Activated CD4-positive, alpha-beta T cell treated with anti-CD3 and anti-CD28 coated beads for 36 hours (primary cell): ENCODE results near the gene AKR1B15. TPM values are rescaled to one million over a fixed set of nuclear protein-coding genes. Genes with fewer than 3 reads are reported as not detected.

Experiments used
- ATAC-seq: fragments of 200-7000 bp; cut with Tn5 transposase; one replicate; pipeline ENCODE4 v1.10.0; 2021; ENCODE audit warnings: mild to moderate bottlenecking, moderate library complexity
- CTCF ChIA-PET: fragments of 350-600 bp; sonication (Branson Sonifier 250); formaldehyde crosslinking; loops from one replicate; lab custom pipeline; 2021; ENCODE audit warnings: antibody characterized with exemption; lab: Charles Lee
- POLR2A ChIA-PET: fragments of 350-600 bp; sonication (Branson Sonifier 250); formaldehyde crosslinking; loops from one replicate; lab custom pipeline; 2021; ENCODE audit warnings: antibody characterized with exemption, inconsistent platforms; lab: Charles Lee
- DNase-seq: peaks from one replicate; pipeline ENCODE4 v3.0.0-alpha.2; 2020
- H3K27ac Mint-ChIP-seq: one replicate; pipeline ENCODE4 v1.8.0; 2021; ENCODE audit warnings: mixed read lengths
- H3K27me3 Mint-ChIP-seq: one replicate; pipeline ENCODE4 v1.8.0; 2021; ENCODE audit warnings: mixed read lengths
- H3K36me3 Mint-ChIP-seq: one replicate; pipeline ENCODE4 v1.8.0; 2021; ENCODE audit warnings: low read depth, mixed read lengths
- H3K4me1 Mint-ChIP-seq: one replicate; pipeline ENCODE4 v1.8.0; 2021; ENCODE audit warnings: mixed read lengths
- H3K4me3 Mint-ChIP-seq: one replicate; pipeline ENCODE4 v1.8.0; 2021; ENCODE audit warnings: mild to moderate bottlenecking, moderate library complexity, mixed read lengths
- H3K9me3 Mint-ChIP-seq: one replicate; pipeline ENCODE4 v1.8.0; 2021; ENCODE audit warnings: low read depth, mixed read lengths
- intact Hi-C, 2 experiments: fragments of 100-400 bp; cut with DNase I in 1 of 2; cut with micrococcal nuclease in 1 of 2; formaldehyde crosslinking; loops; one replicate each; pipeline versions ENCODE4 v1.14.2 to v1.15.1; 2022 to 2024; cut with DNase I, micrococcal nuclease
- total RNA-seq, 2 experiments: library from RNA; stranded (reverse); gene quantifications; one replicate each; pipeline ENCODE4 v1.2.3, GENCODE V29; 2021

AKR1B15 gene
- total RNA-seq, 2 experiments from 2014 or later: not detected

DNA sequence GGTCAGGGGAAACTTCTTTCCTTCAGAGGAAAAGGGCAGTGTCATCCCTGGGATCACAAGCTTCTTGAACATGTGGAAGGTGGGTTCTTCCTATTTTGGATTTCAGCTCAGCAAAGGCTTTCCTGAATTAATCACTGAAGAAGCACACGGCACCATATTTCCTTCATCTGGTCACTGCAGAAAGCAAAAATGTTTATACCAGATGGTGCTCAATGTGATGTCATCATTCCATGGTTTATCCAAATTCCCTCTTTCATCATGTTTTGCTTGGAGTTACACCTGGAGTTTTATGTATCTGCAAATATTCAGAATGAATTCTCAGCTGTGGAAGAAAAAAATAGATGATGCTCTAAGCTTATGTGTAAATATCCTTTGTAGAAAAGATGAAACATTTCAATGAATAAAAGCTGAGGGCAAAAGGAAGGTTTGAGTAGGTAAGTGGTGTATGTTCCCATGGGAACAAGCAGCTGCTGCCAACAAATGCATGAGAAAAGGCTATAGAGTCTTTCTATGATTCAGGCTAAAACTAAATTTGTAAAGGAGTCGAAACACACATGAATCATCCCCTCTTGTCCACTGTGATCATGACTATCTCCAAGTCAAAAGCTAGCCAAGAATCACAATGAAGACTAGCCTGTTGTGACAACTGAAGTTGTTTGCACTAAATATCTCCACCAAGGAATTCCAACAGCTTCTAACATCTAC lies 70.9 kb downstream of the AKR1B15 start:
- DNase-seq (no peak), ATAC-seq (peak; percentile 33)
- H3K4me3 Mint-ChIP-seq: no peak overlapping the region
- peaks cover 3% of the 10 kb centered on the region for H3K4me1 Mint-ChIP-seq
- ChIA-PET POLR2A (no interaction called here), CTCF (interaction anchor here (0.6 to 2.5 kb wide), 10 partner anchors 12 to 186 kb away, joined by 3 to 8 read pairs (median 4); no protein-coding TSS in a partner anchor)
- H3K27me3 Mint-ChIP-seq: peaks cover 49% of the 10 kb centered on the region
- intact Hi-C loops: no loop called here
- H3K36me3 Mint-ChIP-seq: no peaks in the 10 kb centered on the region
- H3K9me3 Mint-ChIP-seq: no peaks in the 10 kb centered on the region
- H3K27ac Mint-ChIP-seq: no peak overlapping the region

DNA sequence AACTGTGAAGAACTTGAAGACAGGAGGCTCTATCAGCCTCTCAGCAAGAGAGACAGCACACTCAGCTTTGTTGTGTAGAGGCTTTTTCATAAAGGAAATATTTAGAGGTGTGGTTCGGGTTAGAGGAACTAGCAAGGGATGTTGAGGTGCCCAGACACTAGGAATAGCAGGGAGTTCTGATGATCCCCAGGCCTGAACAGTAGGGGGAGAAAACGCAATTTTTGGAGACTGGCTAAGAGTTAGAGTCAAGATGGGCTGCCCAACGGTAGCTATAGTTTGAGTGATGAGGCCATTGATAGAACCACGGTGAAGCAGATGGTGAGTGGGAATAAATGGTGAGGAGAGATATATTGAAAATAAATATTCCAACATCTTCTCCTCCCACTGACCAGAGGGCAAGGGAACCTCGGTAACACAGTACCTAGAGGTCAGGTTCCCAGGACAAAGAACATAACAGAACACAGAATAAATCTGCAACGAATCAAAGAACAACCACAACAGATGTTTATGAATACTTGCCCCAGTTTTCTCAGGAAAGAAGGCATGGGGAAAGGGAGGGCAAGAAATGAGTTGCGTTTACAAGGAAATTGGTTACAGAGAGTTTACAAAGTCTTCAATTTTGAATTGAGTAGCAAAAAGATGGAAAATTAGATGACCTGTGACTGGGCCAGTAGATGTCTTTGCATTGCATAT lies 73.5 kb downstream of the AKR1B15 start:
- Mint-ChIP-seq H3K36me3 (no peaks in the 10 kb centered on the region), H3K9me3 (no peaks in the 10 kb centered on the region), H3K4me3 (no peak overlapping the region), H3K27ac (no peak overlapping the region), H3K27me3 (peaks cover 49% of the 10 kb centered on the region), H3K4me1 (peaks cover 2% of the 10 kb centered on the region)
- DNase-seq (no peak), ATAC-seq (no peak)
- CTCF ChIA-PET: interaction anchor here (0.9 to 1.5 kb wide), 3 partner anchors 12 to 19 kb away, joined by 3 read pairs; no protein-coding TSS in a partner anchor
- intact Hi-C loops: no loop called here
- POLR2A ChIA-PET: no interaction called here

DNA sequence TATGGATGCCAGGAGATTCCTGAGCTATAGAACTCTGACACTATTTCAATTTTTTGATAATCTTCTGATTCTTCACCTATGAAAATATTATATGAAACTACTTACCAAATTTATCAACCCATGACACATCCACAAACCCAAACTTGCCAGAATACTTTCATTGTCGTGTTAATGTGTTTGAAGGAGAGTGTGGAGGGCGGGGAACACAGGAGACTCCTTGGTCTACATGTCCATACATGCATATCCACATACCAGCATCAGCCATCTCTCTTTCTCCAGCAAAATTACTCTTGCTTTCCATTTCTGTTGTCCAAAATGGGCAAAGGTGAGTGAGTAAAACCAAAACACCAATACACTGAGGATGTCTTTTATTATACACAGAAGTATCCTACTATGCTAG lies 74.3 kb downstream of the AKR1B15 start:
- ChIA-PET CTCF (interaction anchor here (0.8 to 1.1 kb wide), 3 partner anchors 15 to 109 kb away, joined by 3 to 5 read pairs (median 3); no protein-coding TSS in a partner anchor), POLR2A (no interaction called here)
- H3K27me3 Mint-ChIP-seq: peaks cover 47% of the 10 kb centered on the region
- H3K4me3 Mint-ChIP-seq: no peak overlapping the region
- ATAC-seq (no peak), DNase-seq (no peak)
- no peak overlapping the region for H3K27ac Mint-ChIP-seq
- H3K4me1 Mint-ChIP-seq: peaks cover 2% of the 10 kb centered on the region
- H3K9me3 Mint-ChIP-seq: no peaks in the 10 kb centered on the region
- intact Hi-C loops: no loop called here
- H3K36me3 Mint-ChIP-seq: no peaks in the 10 kb centered on the region

DNA sequence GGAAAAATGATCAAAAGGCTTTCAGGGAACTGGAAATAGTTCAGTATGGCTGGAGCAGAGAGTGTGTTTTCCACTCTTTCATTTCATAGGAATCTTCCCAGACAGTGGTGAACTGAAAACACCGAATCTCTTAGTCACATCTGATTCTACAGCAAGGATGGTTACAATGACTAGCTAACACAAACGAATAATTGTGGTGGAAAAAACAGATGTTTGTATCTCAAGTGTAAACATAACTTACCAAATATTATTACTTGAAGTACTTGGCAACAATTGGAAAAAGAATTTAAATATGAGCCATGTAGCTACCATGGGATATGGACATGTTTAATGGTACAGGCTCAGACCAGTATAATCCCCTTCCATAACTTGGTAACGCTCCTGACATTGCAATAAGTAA lies 76.6 kb downstream of the AKR1B15 start:
- ATAC-seq: no peak
- intact Hi-C loops: no loop called here
- Mint-ChIP-seq H3K4me3 (no peak overlapping the region), H3K27me3 (peaks cover 43% of the 10 kb centered on the region), H3K36me3 (no peaks in the 10 kb centered on the region), H3K9me3 (no peaks in the 10 kb centered on the region), H3K27ac (no peak overlapping the region), H3K4me1 (peaks cover 2% of the 10 kb centered on the region)
- CTCF ChIA-PET: interaction anchor here (0.9 to 2.1 kb wide), 3 partner anchors 18 to 126 kb away, joined by 3 to 6 read pairs (median 3); no protein-coding TSS in a partner anchor
- no peak for DNase-seq
- POLR2A ChIA-PET: no interaction called here

DNA sequence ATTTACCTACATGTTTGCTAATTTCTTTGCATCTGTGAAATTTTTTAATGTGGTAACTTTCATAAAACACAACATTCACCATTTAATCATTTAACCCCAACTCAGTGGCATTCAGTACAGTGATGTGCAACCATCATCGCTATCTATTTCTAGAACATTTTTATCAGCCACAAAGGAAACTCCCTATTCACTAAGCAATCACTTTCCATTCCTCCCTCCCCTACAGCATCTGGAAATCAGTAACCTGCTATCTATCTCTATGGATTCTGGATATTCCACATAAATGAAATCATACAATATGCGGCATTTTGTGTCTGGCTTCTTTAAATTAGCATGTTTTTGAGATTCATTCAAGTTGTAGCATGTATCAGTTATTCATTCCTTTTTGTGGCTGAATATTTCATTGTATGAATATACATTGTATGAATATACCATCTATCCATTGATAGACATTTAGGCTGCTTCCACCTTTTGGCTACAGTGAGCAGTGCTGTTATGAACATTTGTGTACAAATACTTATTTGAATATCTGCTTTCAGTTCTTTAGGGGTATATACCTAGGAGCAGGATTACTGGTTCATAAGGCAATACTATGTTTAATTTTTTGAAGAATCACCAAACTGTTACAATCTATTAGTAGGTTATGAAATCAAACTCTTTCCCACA lies 78.3 kb downstream of the AKR1B15 start:
- Mint-ChIP-seq H3K36me3 (no peaks in the 10 kb centered on the region), H3K27ac (no peak overlapping the region), H3K4me3 (no peak overlapping the region), H3K27me3 (peaks cover 37% of the 10 kb centered on the region), H3K4me1 (peaks cover 2% of the 10 kb centered on the region), H3K9me3 (no peaks in the 10 kb centered on the region)
- ChIA-PET CTCF (interaction anchor here (0.6 to 1.1 kb wide), 2 partner anchors 19 to 131 kb away, joined by 5 read pairs; no protein-coding TSS in a partner anchor), POLR2A (no interaction called here)
- ATAC-seq (peak; percentile 26), DNase-seq (no peak)
- intact Hi-C loops: no loop called here

DNA sequence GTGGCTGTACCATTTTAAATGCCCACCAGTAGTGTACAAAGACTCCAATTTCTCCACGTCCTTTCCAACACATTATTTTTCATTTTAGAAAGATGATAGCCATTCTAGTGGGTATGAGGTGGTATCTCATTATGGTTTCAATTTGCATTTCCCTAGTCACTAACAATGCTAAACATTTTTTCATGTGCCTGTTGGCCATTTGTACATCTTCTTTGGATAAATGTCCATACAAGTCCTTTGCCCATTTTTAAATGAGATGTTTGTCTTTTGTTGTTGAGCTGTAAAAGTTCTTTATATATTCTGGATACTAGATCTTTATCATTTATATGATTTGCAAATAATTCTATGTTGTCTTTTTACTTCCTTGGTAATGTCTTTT lies 78.9 kb downstream of the AKR1B15 start:
- no peaks in the 10 kb centered on the region for H3K9me3 Mint-ChIP-seq
- ATAC-seq: no peak
- POLR2A ChIA-PET: no interaction called here
- DNase-seq: no peak
- intact Hi-C loops: no loop called here
- no peak overlapping the region for H3K4me3 Mint-ChIP-seq
- no peaks in the 10 kb centered on the region for H3K36me3 Mint-ChIP-seq
- H3K27ac Mint-ChIP-seq: no peak overlapping the region
- CTCF ChIA-PET: interaction anchor here (1.0 to 1.1 kb wide), 2 partner anchors 18 to 20 kb away, joined by 3 to 5 read pairs; partner anchors contain the start of gene BPGM
- peaks cover 33% of the 10 kb centered on the region for H3K27me3 Mint-ChIP-seq
- peaks cover 2% of the 10 kb centered on the region for H3K4me1 Mint-ChIP-seq

DNA sequence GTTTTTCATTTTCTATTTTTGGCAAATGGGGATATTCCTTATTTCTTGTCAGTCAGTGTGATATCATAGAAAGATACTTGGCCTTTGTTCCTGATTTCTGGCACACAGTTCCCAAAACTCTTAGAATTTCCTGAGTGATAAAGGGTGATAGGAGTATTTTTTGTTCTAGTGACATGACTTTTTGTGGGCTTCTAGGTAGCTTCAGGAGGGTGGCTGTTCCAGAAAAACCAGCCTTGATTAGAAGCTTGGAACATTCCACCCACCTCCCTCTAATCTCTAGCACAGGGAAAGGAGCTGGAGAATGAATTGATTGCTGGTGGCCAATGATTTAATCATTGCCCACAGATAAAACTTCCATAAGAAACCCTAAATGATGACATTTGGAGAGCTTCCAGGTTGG lies 80.5 kb downstream of the AKR1B15 start:
- CTCF ChIA-PET: interaction anchor here (0.6 to 7.8 kb wide), 3 partner anchors 22 to 325 kb away, joined by 3 to 45 read pairs (median 6); no protein-coding TSS in a partner anchor
- no peak for ATAC-seq
- POLR2A ChIA-PET: no interaction called here

More for the DNA sequence above, 80.5 kb downstream of the AKR1B15 start:
- DNase-seq: no peak
- H3K36me3 Mint-ChIP-seq: no peaks in the 10 kb centered on the region
- intact Hi-C loops: no loop called here
- peaks cover 28% of the 10 kb centered on the region for H3K27me3 Mint-ChIP-seq
- no peak overlapping the region for H3K4me3 Mint-ChIP-seq
- peaks cover 4% of the 10 kb centered on the region for H3K4me1 Mint-ChIP-seq
- H3K27ac Mint-ChIP-seq: no peak overlapping the region
- no peaks in the 10 kb centered on the region for H3K9me3 Mint-ChIP-seq

Other genes starting within 250 kb of the AKR1B15 start
- 10 to 100 TPM; 13.6 to 15.5 TPM for gene SLC35B4, start 232.2 kb upstream of the AKR1B15 start, total RNA-seq
- 100 to 1,000 TPM in 1 of 2 experiments, 10 to 100 TPM in 1; 88.1 to 120 TPM for gene AKR1B1, start 90.0 kb upstream of the AKR1B15 start, total RNA-seq
- not detected for gene AKR1B10, start 21.5 kb upstream of the AKR1B15 start, total RNA-seq
- 10 to 100 TPM; 17.5 to 18.6 TPM for gene BPGM, start 97.7 kb downstream of the AKR1B15 start, total RNA-seq
- gene CALD1, start 230.5 kb downstream of the AKR1B15 start, total RNA-seq: 1 to 10 TPM; 8.5 to 8.7 TPM